HepG2 (cell line): ENCODE data around the gene ERVH48-1. TPM values are rescaled to one million over a fixed set of nuclear protein-coding genes. Genes with fewer than 3 reads are reported as not detected.

Source experiments
- ASH2L ChIP-seq: fragments of 300-600, 200-600 bp; sonication (generic); IDR thresholded peaks from 2 replicates; pipeline ENCODE4 v1.7.0; 2017; ENCODE audit warnings: low read depth, mild to moderate bottlenecking, moderate library complexity, mixed read lengths, low read length; ENCODE audit not compliant: insufficient read length
- ATF6 ChIP-seq: sonication (generic); formaldehyde crosslinking; conservative IDR thresholded peaks from 2 replicates; pipeline ENCODE4 v1.4.0; 2020; ENCODE audit warnings: missing genetic modification reagents
- EZH2 ChIP-seq: conservative IDR thresholded peaks from 2 replicates; pipeline ENCODE4 v1.6.1; 2012; ENCODE audit warnings: mild to moderate bottlenecking, low read depth, low read length, moderate library complexity
- HNF4A ChIP-seq: sonication (generic); formaldehyde crosslinking; IDR thresholded peaks from 2 replicates; pipeline ENCODE4 v1.4.0; 2020; ENCODE audit warnings: missing genetic modification reagents
- JARID2 ChIP-seq: sonication (generic); formaldehyde crosslinking; IDR thresholded peaks from 2 replicates; pipeline ENCODE4 v1.8.1; 2023; ENCODE audit warnings: missing genetic modification reagents, inconsistent platforms; ENCODE audit not compliant: insufficient replicate concordance
- LRRFIP1 ChIP-seq: sonication (generic); formaldehyde crosslinking; conservative IDR thresholded peaks from 2 replicates; pipeline ENCODE4 v1.4.0; 2020; ENCODE audit warnings: missing genetic modification reagents
- MTF1 ChIP-seq: sonication (generic); formaldehyde crosslinking; IDR thresholded peaks from 2 replicates; pipeline ENCODE4 v1.5.0; 2020; ENCODE audit warnings: missing genetic modification reagents
- SIN3A ChIP-seq: IDR thresholded peaks from 2 replicates; pipeline ENCODE4 v1.6.1; 2011; ENCODE audit warnings: low read depth, mild to moderate bottlenecking, control low read depth, low read length, borderline replicate concordance
- THAP11 ChIP-seq: IDR thresholded peaks from 2 replicates; pipeline ENCODE4 v1.6.1; 2016; ENCODE audit warnings: missing biosample characterization, missing genetic modification reagents
- TRIM24 ChIP-seq: sonication (generic); formaldehyde crosslinking; IDR thresholded peaks from 2 replicates; pipeline ENCODE4 v1.8.0; 2022; ENCODE audit warnings: mild to moderate bottlenecking, missing genetic modification reagents
- WIZ ChIP-seq: sonication (generic); formaldehyde crosslinking; IDR thresholded peaks from 2 replicates; pipeline ENCODE4 v1.5.1; 2020; ENCODE audit warnings: mild to moderate bottlenecking, missing genetic modification reagents
- XRCC5 ChIP-seq: fragments of 200-400 bp; formaldehyde crosslinking; optimal IDR thresholded peaks from 2 replicates; pipeline ENCODE3; 2017; ENCODE audit warnings: mild to moderate bottlenecking, low read length
- ZFP90 ChIP-seq: sonication (generic); formaldehyde crosslinking; IDR thresholded peaks from 2 replicates; pipeline ENCODE4 v1.8.0; 2022; ENCODE audit warnings: missing genetic modification reagents, mild to moderate bottlenecking, inconsistent platforms, borderline replicate concordance
- ZNF24 ChIP-seq: fragments of 450-650 bp; IDR thresholded peaks from 2 replicates; pipeline ENCODE4 v1.6.1; 2017; ENCODE audit warnings: antibody characterized with exemption, mild to moderate bottlenecking
- ZNF276 ChIP-seq: sonication (generic); formaldehyde crosslinking; IDR thresholded peaks from 2 replicates; pipeline ENCODE4 v1.4.0; 2020; ENCODE audit warnings: mild to moderate bottlenecking, low read depth, missing genetic modification reagents
- ZNF446 ChIP-seq: sonication (generic); formaldehyde crosslinking; IDR thresholded peaks from 2 replicates; pipeline ENCODE4 v1.5.0; 2020; ENCODE audit warnings: mild to moderate bottlenecking, missing genetic modification reagents
- ZNF572 ChIP-seq: sonication (generic); formaldehyde crosslinking; IDR thresholded peaks from 2 replicates; pipeline ENCODE4 v1.5.1; 2020; ENCODE audit warnings: mild to moderate bottlenecking, missing genetic modification reagents
- ZNF629 ChIP-seq: sonication (generic); formaldehyde crosslinking; conservative IDR thresholded peaks from 2 replicates; pipeline ENCODE4 v1.5.0; 2020; ENCODE audit warnings: missing genetic modification reagents
- polyA plus RNA-seq, 8 experiments: library from polyadenylated mRNA; depleted of rRNA in 3 of 8; stranded (reverse) in 7 of 8; unstranded in 1 of 8; fragments of >200 nt; fragmentation: Illumina TruSeq in 4 of 8; extraction: Trizol in 4 of 8; gene quantifications; 2 replicates each; pipeline versions ENCODE4 v1.2.1 to v1.2.3, GENCODE V29; 2011 to 2016; ENCODE audit warnings: low read depth in 4 of 8, missing spikeins in 1 of 8, mixed read lengths in 1 of 8; ENCODE audit not compliant: insufficient read depth in 1 of 8
- total RNA-seq, 5 experiments: library from RNA; depleted of rRNA; stranded (reverse); fragments of >200 nt; fragmentation: Illumina TruSeq; extraction: Trizol; gene quantifications; 2 replicates each; pipeline ENCODE4 v1.2.3, GENCODE V29; 2016; ENCODE audit warnings: low read depth in 1 of 5
- TF ChIP-seq, protein P1 (sequence below): sonication (generic); formaldehyde crosslinking; IDR thresholded peaks from 2 replicates; pipeline ENCODE4 v1.4.0; 2020; ENCODE audit warnings: missing genetic modification reagents, borderline replicate concordance
- TF ChIP-seq, protein P2 (sequence below): sonication (generic); formaldehyde crosslinking; IDR thresholded peaks from 2 replicates; pipeline ENCODE4 v1.8.1; 2023; ENCODE audit warnings: missing genetic modification reagents, inconsistent platforms, borderline replicate concordance

The ERVH48-1 gene
- total and polyA plus RNA-seq, 2 of the 13 experiments (the other 11 are each of a cell fraction or from before 2014, with no cell fraction given), result 1.8 TPM; not detected in 1

DNA sequence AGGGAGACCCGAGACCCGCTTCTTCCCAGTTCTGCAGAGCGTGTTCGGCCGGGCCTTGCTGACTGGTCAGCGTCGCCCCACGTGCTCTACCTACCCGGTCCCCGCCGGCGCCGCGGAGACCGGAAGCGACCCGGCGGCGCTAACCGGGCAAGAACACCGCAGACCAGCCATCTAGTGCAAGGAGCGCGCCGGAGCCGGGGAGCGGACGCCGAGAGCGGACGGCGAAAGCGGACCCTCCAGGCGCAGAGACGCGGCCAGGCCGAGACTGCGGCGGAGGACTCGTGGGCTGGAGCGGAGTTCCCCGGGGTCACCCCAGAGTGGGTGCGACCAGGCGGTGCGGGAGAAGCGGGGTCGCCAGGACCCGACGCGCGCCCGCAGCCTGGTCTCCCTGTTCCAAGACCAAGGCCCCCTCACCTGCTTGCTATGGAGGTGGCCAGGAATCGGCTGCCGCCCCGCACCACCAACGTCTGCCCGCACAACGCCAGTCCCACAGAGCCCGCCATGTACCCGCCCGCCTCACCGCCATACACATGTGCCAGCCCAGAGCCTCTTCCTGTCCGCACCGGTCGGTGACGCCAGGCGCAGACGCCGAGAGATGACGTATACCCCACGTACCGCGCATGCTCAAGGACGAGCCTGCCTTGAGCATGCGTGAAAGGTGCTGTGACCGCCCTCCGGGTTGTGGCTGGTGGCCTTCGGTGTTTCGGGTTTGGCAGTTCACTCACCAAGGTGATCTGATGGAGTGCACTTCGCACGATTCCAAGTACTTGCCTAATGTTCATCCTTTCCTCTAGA lies 46.2 kb downstream of the ERVH48-1 start, which contains the start of gene WDR4 (continued):
- TF ChIP-seq ZNF446 (CRISPR knock-in tag) (peak; percentile 71; the same call in 1 of the 2 replicates), ASH2L (peak; percentile 94), LRRFIP1 (CRISPR knock-in tag) (no peak), TRIM24 (CRISPR knock-in tag) (no peak), HNF4A (CRISPR knock-in tag) (0 out of 2 replicates have a peak, but pooled peaks have one; percentile 3), ZNF276 (CRISPR knock-in tag) (no peak), SIN3A (peak; percentile 98), ZNF629 (CRISPR knock-in tag) (0 out of 2 replicates have a peak, but pooled peaks have one; percentile 19), MTF1 (CRISPR knock-in tag) (0 out of 2 replicates have a peak, but pooled peaks have one; percentile 38), XRCC5 (no peak), EZH2 (no peak), WIZ (CRISPR knock-in tag) (no peak; the same call in 1 of the 2 replicates), ZNF572 (CRISPR knock-in tag) (no peak), THAP11 (CRISPR knock-in tag) (peak; percentile 94), ZFP90 (CRISPR knock-in tag) (no peak), ATF6 (CRISPR knock-in tag) (no peak; the same call in 1 of the 2 replicates), ZNF24 (no peak), JARID2 (CRISPR knock-in tag) (no peak)
- TF ChIP-seq, protein P1, sequence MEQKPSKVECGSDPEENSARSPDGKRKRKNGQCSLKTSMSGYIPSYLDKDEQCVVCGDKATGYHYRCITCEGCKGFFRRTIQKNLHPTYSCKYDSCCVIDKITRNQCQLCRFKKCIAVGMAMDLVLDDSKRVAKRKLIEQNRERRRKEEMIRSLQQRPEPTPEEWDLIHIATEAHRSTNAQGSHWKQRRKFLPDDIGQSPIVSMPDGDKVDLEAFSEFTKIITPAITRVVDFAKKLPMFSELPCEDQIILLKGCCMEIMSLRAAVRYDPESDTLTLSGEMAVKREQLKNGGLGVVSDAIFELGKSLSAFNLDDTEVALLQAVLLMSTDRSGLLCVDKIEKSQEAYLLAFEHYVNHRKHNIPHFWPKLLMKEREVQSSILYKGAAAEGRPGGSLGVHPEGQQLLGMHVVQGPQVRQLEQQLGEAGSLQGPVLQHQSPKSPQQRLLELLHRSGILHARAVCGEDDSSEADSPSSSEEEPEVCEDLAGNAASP (CRISPR knock-in tag), result no peak; the same call in 1 of the 2 replicates
- TF ChIP-seq, protein P2, sequence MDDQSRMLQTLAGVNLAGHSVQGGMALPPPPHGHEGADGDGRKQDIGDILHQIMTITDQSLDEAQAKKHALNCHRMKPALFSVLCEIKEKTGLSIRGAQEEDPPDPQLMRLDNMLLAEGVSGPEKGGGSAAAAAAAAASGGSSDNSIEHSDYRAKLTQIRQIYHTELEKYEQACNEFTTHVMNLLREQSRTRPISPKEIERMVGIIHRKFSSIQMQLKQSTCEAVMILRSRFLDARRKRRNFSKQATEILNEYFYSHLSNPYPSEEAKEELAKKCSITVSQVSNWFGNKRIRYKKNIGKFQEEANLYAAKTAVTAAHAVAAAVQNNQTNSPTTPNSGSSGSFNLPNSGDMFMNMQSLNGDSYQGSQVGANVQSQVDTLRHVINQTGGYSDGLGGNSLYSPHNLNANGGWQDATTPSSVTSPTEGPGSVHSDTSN (CRISPR knock-in tag), result peak; percentile 53; the same call in 1 of the 2 replicates
